NCI-H2029 (cell line): Measurements from ENCODE around the gene LAMB1.
"Not testable (repeated sequence)": the region's sequence is repeated elsewhere in the genome, so short reads cannot be mapped to it uniquely, and the experiment has no call there.

Experiments used
- DNase-seq: peaks from one replicate; lab custom pipeline; 2025; lab: John Stamatoyannopoulos, UW

LAMB1 gene

DNA sequence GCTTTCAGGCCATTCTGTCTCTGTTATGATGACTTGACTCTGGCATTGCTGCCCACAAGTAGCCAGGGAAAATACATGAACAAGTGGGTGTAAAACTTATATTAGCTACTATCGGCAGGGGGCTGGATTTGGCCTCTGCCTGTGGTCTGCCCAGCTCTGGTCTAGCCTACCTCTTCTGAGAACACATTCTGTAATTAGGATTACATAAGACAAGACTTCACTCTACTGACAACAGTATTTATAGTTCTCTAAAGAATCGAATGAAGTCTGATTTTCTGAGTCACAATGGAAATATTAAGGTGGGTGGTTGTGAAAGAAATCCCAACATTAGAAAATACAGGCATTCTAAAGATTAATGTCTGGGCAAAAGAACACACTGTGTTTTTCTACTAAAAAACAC, 56.5 kb downstream of the LAMB1 start:
- no peak for DNase-seq

DNA sequence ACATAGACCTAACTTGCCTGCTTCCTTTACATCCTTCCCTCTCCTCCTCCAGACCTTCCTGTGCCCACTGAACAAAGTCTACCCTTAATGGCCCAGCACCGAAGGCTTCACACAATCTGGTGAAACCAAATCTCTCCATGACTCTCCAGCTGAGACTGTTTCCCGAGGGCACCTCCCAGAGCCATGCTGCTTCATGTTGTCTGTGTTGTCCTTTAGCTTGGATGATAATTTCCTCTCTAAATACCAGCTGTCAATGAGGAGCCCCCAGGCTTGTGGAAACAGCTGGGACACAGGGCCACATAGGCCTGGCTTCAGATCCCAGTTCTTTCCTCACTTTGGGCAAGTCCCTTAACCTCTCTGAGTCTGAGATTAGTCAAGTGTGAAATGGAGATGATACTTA, 57.6 kb downstream of the LAMB1 start:
- no peak for DNase-seq

DNA sequence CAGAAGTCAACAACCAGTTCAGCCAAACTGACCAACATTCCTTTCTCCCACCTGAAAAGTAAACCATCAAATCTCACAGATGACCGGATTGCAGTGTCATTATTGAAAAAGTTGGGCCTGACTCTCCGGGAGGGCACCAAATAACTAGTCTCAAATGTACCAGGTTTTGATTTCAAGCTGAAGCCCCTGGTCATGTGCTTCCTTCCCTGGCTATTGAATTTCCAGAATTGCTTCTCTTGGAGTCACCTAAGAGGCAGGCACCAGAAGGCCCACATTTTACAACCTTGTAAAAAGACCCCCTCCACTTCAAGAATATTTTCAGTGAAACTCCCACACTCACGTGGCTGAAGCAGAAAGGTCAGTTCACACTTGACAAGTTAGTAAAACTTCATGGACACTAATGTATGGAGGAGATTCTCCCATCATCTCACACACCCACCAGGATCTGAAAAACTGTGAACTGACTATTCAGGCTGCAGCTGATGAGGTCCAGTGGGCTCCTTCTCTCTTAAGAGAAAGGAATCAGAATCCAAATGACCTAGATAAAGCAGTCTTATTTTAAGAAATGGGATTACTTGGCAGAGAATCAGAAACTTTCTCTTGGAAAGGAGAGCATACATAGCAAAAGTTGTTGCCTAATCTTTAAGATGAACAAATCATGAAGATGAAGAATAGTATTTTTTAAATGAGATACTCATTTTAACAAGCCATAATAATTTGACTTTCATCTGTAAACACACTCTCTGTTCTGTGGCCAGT, 58.4 kb downstream of the LAMB1 start:
- no peak for DNase-seq

DNA sequence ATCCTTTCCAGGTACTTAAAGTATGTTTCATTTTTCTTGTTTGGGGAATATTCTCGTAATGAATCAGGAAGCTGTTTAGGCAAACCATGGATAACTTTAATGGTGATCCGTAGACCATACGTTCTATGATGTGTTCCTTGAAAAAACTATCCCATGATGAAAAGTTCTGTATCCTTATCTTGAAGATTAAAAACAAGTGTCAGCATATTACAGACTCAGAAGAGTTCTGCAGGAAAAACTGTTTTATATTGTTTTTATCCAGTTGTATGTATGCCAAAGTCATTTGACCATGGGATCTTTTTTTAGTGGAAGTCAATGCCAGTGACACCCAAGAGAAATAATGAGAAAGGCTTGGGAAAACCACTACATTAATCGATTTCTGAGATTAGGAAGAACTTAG, 59.9 kb downstream of the LAMB1 start:
- DNase-seq = no peak

DNA sequence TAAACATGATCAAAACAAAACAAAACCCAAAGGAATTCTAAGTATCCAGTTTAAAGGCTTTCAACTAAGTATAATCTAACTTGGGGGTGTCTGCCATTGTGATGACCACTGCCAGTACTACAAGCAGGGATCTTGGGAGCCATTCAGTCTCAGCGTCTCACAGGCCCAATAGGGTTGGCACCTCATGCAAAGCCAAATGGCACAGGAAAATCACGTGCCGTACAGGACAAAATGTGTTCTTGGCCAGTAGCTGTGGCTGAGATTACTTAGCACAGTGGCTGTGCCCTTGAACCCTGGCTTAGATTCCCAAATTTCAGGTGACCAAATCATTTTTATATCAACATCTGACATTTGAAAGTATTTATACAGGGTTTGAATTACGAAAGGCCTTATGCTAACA, 62.0 kb downstream of the LAMB1 start:
- DNase-seq = no peak

DNA sequence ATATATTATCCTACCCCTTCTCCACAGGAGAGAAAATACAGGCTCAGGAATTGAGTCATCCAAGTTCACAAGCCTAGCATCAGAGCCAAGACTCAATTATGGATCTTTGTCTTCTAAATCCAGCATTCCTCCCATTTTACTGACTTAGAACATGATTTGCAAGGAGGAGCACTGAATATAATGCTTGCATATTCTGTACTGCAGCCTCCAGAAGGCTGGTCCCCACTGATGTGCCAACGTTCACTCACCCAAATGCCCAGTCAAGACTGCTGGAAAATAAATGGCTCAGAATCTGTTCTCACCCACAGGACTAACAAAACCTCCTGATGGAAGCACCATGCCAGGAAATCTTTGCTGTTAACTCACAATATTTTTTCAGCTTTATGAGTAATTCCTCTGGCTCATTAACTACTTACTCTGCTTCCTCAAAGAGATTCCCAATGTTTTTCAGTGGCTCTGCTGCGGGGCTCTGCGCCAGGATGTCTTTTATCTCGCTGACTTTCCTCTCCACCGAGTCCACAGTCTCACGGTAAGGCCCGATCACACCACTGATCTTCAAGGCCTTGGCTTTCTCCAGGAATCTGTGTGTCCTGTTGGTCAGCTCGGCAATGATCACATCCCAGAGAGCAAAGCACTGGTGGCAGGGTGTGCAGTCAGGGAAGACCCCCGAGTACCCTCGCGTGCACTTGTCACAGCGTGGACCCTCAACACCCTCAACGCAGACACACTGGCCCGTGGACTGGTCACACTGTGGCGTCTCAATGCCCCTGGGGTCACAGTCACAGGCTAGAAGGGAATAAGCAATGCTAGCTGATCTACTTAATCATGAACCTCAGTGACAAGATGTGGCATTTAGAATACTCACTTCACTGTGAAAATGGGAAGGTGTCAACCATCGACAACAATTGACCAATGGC, 63.1 kb downstream of the LAMB1 start:
- no peak for DNase-seq

DNA sequence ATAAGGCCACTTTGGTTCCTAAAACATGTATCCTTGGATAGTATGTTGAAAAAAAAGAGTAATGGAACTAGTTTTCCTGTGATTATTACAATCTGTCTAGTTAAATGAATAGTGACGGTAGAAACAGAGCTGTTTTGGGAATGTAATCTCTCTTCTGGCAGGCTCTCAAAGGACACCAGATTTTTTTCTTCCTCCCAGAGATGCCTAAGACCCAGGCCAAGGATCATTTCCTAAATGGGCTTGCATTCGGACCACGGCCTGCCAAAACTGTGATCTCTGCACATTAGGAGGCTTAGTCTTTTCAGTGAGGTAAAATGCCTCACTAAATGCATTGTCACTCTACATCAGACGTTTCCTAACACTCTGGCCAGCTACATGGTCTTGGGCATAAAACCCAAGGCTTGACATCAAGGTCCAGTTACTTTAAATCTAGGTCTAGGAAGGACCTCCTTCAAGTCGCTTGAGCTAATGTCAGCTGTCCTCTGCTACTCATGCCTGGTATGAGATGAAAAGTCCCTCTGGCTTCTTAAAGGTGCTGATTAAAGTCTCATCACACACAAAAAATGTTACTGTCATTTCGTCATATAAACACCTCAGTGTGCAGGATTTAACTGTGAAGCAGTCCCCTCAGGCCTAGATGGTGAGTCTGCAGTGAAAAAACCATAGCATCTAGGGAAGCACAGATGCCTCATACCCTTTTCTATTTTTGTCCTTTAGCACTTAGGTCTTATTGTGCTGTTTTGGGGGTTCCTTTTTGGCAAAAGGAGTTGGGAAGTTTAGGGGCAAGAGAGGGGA, 64.3 kb downstream of the LAMB1 start:
- DNase-seq = no peak

DNA sequence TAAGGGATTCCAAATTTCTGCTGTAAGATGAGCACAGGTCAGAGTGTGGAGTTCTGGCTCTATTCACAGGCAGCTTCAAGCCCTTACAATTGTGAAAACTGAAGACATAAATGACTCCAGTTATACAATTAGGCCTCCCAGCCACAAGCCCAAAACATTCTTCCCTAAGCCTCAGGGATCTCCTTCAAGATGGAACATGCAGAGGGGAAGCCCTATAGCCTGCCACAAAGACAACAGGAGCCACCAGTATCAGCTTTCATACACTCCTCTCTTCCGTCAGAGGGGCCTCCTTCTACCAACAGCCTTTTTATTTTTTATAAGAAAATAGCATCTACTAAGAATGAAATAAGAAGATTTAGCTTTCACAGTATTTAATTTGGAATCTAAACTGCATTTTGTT, 65.4 kb downstream of the LAMB1 start:
- DNase-seq = no peak

DNA sequence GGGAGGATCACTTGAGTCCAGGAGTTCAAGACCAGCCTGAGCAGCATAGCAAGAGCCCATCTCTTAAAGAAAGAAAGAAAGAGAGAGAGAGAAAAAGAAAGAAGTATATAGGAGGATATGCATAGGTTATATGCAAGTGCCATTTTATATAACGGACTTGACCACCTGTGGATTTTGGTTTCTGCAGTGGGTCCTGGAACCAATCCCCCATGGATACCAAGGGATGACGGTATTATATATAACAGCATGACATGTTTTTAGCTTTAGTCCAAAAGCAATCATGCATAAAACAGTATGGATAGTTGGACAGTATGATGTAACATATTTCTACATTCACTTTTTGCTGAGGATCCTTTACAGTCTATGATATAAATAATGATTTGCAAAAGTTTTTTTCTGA, 66.6 kb downstream of the LAMB1 start:
- no peak for DNase-seq

DNA sequence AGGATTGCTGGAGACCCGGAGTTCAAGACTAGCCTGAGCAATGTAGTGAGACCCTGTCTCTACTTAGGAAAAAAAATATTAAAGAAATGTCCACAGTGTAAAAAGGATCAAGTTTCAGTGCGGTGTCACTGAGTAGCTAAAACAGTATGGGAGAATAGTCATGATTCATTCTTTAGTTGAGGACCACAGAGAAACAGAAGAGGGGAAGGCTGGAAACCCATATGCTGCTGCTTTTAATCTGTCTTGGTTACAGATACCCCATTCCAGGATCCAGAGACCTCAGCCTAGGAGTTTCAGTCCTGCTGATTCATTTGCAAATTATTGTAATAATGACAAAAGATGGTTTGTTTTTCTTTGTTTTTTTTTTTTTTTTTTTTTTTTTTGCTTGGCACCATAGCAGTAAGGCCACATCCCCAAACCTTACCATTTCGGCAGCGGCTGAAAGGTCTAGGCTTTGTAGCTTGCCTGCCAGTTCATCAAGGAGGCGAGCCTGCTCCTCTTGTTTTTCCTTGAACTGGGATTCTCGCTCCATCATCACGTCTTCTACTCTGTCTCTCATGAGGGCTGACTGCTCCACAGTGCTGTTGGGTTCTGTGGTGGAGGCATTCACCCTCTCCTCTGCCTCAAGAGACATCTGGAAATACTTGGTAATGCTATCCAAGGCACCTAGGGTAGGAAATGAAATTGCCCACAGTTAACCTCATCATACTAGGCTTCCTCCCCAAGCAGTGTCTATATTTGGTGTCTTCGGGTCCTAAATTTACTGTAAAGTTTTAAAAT, 67.8 kb downstream of the LAMB1 start:
- DNase-seq = no peak

DNA sequence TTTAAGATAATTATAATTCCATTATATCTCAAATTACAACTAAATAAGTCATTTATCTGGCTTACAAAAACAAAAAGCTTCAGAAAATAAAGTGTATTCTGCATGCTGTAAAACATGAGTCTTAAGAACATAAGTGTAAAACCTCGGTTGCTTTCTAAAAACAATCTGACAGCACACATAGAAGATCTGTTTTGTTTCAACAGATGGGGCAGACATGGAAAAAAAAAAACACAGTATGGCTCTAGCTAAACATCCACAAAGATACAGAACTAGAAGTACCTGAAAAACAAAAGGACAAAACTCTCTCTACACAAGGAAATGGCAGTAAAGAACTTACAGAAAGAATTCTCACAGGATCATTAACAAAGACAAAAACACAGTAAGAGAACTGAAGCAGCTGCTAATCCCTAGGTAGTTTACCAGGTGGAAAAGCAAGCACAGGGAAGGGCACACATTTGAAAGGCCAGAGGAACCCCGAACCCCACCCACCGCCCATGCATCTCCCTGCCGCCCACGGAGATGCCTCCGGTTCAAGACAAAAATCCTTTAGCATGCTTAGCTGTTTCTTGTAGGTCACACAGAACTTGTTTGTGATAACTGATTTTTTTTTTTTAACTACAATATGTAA, 69.5 kb downstream of the LAMB1 start:
- no peak for DNase-seq

DNA sequence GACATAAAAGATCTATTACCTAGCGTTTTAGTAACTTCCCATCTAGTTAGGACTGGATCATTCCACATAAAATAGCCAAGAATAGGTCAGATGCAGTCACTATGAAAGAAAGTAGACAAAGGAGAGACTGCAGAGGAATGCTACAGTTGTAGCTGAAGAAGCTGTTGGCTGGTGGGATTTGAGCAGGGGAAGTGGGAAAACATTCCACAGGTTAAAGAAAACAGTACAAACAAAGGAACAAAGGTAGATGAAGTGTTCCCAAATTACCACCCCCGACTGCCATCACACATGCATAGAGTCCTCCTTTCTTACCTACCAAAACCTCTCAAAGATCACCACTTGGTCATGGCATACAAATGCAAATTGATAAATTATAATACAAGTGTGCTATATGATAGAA, 70.2 kb downstream of the LAMB1 start:
- DNase-seq = no peak

DNA sequence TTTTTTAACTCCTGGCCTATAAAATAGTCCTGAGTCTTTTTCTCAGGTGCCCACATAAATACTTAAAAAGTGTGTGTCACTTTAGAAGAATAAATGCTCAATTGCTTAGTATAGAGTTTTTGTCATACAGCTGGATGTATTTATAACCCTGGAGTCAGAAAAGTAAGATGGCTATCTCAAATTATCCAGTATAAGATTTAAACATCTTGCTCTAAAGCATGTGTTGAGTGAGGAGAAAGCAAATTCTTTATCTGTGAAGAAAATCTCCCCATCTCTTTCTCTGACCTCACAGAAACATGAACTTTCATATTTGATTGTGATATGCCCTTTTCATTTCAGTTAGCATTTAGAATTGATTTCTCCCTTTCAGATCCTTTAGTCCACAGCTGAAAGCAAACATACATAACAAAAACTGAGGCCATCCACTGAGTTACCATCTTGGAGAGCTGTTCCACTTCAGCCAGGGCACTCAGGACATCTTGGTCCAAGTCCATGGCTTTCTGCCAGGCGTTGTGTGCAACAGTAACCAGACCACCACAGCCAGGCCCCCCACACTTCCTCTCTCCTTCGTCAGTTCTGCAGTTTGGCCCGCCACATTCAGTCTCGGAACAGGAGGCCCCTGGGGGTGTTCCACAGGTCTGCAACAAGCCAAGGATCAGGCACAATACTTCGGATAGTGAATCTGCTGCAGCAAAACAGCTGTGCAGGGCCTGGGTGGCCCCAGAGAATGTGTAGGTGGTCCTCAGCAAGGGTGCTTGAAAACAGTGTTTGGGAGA, 71.0 kb downstream of the LAMB1 start:
- no peak for DNase-seq

DNA sequence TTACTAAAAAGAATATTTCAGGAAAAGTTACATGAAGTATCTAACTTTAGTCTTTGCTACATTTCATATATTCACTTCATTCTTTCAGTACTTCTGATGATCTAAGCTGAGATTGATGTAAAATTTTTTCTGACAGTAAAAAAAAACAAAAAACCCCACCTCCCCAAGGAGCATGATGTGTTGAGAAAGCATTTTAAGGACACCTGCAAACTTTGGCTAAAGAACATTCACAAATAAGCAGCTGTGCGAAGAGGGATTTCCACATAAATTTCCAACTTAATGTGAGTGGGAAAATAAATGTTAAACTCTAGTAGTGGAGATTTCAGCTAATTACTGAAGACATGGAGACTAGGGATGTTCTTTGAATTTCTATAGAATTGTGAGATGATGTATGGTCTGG, 76.5 kb downstream of the LAMB1 start:
- no peak for DNase-seq

DNA sequence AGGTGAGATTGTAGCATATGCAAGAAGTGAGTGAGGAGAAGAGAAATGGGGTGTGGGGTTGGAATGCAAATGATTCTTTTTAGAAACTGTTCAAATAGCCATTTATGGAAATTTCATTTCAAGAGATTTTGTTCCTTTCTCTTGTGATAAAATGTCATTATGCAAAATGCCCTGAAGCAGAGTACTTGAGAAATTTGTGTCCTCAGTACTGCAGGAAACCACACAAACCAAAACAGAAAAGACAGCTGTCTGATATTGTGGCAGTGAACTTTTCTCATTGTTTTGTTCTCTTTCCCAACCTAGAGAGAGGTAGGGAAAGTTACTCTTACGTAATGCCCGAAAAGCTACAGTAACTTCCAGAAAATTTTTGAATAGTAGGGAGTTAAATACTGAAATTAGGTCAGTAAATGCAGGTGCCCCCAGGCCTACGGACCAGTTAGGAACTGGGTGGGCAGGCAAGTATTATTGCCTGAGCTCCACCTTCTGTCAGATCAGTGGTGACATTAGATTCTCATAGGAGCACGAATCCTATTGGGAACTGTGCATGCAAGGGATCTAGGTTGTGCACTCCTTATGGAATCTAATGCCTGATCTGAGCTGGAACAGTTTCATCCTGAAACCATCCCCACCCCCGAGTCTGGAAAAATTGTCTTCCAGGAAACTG, 78.0 kb downstream of the LAMB1 start:
- no peak for DNase-seq

DNA sequence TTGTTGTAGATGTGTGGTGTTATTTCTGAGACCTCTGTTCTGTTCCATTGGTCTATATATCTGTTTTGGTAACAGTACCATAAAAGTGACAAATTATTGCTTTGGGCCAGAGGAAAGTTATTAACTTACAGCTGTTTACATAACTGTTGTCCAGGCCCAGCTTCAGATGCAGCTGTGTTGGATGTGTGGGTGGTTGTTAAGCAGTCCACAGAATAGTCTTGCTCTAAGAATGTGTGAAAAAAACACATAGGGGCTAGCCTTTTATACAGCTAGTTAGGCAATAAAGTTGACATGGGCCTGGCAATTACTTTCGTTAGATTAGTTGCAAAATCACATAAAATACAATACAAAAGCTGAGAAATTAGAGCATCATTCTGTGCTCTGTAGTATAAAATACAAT, 80.1 kb downstream of the LAMB1 start:
- no peak for DNase-seq

DNA sequence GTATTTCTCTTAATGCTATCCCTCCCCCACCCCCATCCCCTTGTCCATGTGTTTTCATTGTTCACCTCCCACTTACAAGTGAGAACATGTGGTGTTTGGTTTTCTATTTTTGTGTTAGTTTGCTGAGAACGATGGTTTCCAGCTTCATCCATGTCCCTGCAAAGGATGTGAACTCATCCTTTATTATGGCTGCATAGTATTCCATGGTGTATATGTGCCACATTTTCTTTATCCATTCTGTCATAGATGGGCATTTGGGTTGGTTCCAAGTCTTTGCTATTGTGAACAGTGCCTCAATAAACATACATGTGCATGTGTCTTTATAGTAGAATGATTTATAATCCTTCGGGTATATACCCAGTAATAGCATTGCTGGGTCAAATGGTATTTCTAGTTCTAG, 81.1 kb downstream of the LAMB1 start:
- DNase-seq = not testable (repeated sequence)

DNA sequence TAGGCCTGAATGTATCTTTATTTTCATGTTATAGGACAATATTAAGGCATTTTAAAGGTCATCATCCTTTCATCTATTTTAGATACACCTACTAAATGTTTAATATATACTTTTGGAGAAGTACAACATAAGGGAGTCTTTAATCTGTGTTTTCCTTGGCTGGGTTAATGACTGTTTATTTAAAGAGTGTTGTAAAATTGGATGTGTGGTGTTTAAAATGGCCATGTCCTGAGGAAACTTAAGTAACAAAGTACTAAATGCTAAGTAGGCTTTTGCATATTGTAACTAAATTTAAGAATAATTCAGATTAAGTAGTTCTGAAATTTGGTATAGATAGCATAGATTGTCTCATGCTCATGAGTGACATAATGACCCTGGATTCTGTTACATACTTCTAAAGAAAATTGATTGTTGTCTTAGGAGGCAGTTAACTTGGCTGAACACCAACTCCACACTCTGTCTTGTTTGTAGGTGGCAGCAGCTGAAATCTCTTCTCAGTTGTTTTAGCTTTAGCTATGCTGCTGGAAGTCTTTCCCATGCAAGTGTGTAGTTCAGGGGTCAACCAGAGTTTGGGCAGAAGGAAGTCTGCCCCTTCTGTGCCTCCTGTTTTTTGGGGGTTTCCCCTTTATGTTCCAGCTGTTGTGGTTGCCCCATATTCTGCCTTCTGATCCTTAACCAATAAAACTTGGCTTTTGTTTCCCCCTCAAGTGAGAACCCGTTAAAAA, 82.8 kb downstream of the LAMB1 start:
- peak; percentile 13 for DNase-seq

DNA sequence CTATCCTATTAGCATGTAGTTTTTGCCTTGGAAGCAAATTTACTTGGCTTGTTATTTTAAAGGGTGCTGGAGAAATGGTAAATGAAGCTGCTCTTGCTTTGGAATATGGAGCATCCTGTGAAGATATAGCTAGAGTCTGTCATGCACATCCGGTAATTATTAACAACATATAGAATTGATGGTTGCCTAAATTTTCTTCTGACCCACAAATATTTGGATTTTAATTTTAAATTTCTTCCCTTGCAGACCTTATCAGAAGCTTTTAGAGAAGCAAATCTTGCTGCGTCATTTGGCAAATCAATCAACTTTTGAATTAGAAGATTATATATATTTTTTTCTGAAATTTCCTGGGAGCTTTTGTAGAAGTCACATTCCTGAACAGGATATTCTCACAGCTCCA, 84.0 kb downstream of the LAMB1 start:
- no peak for DNase-seq
